Motor neuron (in vitro differentiated cells): Measurements from ENCODE around the gene AGAP1. TPM values are rescaled to one million over a fixed set of nuclear protein-coding genes. Genes with fewer than 3 reads are reported as not detected.

Experiments
- ATAC-seq, 8 experiments: fragments of 200-7000 bp; cut with Tn5 transposase; replicated peaks in 6 of 8; 2 replicates each; pipeline ENCODE4 v1.8.0; 2021; ENCODE audit warnings: mild to moderate bottlenecking in 8 of 8, moderate library complexity in 8 of 8
- H3K27ac ChIP-seq, 2 donors: fragments of 250-450 bp; sonication (Bioruptor Pico); 2 replicates each; pipeline ENCODE4 v1.9.0; 2021; ENCODE audit warnings: antibody characterized with exemption in 2 of 2, mild to moderate bottlenecking in 2 of 2, moderate library complexity in 1 of 2
- H3K4me1 ChIP-seq, 2 donors: fragments of 250-450 bp; sonication (Bioruptor Pico); replicated peaks in 1 of 2; 2 replicates each; pipeline ENCODE4 v1.6.1; 2021; ENCODE audit warnings: antibody characterized with exemption in 2 of 2, mild to moderate bottlenecking in 2 of 2, moderate library complexity in 1 of 2
- H3K4me3 ChIP-seq, 5 donors: fragments of 250-450 bp; sonication (Bioruptor Pico); 2 replicates each; pipeline ENCODE4 v1.9.0; 2021; ENCODE audit warnings: antibody characterized with exemption in 5 of 5, mild to moderate bottlenecking in 5 of 5, moderate library complexity in 4 of 5
- WGBS, 10 experiments: fragments of 450-650 bp; shearing (Covaris generic); methylation state at CpG; one replicate each; pipeline ENCODE4 v1.0.0; 2022; 5-methylcytosine and 5-hydroxymethylcytosine counted together
- in situ Hi-C, 9 experiments: fragments of 400-800 bp; cut with MboI; loops; one replicate each; pipeline ENCODE4 v1.15.0; 2021; ENCODE audit warnings: low sequenced_read_pairs in 9 of 9, low pct_unique_long_range_greater_than_20kb in 2 of 9; ENCODE audit not compliant: unreplicated experiment in 9 of 9
- total RNA-seq, 8 experiments: library from RNA; unstranded; fragments of 300-600 nt; gene quantifications; 2 replicates each; pipeline versions ENCODE4 v1.2.3 to v1.2.4, GENCODE V29; 2022

AGAP1 gene
- total RNA-seq, 8 experiments from 2014 or later = 5.9 to 51.1 (median 34.3) TPM

GRCh38 chr2:235868645-235869044 is 374.8 kb downstream of the AGAP1 start:
- 58 to 100% (median 100%) methylated on average over 1 to 2 of the region's 2 CpGs; no CpG with 5 or more reads in 2 of the 10 experiments for WGBS, 10 experiments
- no peak for ATAC-seq
- Histone ChIP-seq H3K4me3 (no peak overlapping the region), H3K27ac (no peak overlapping the region), H3K4me1 (peaks cover 40 to 43% of the 10 kb centered on the region in 2 donors)
- in situ Hi-C loops = no loop called here

- in situ Hi-C loops = no loop called here
- no peak overlapping the region for H3K27ac ChIP-seq
- peaks cover 23 to 27% of the 10 kb centered on the region in 2 donors for H3K4me1 ChIP-seq
- 86 to 100% (median 100%) methylated on average over 1 of the region's 1 CpG; no CpG with 5 or more reads in 6 of the 10 experiments for WGBS, 10 experiments
- no peak overlapping the region for H3K4me3 ChIP-seq
- no peak for ATAC-seq
Measured at GRCh38 chr2:235870515-235870914, 376.7 kb downstream of the AGAP1 start.

GRCh38 chr2:235876099-235876679 is 382.3 kb downstream of the AGAP1 start:
- Histone ChIP-seq H3K4me3 (no peak overlapping the region), H3K4me1 (peaks cover 0 to 2% of the 10 kb centered on the region in 2 donors), H3K27ac (no peak overlapping the region)
- WGBS, 10 experiments = 80 to 100% (median 97%) methylated on average over 1 to 8 of the region's 9 CpGs; no CpG with 5 or more reads in 1 of the 10 experiments
- in situ Hi-C loops = no loop called here
- no peak for ATAC-seq

DNA sequence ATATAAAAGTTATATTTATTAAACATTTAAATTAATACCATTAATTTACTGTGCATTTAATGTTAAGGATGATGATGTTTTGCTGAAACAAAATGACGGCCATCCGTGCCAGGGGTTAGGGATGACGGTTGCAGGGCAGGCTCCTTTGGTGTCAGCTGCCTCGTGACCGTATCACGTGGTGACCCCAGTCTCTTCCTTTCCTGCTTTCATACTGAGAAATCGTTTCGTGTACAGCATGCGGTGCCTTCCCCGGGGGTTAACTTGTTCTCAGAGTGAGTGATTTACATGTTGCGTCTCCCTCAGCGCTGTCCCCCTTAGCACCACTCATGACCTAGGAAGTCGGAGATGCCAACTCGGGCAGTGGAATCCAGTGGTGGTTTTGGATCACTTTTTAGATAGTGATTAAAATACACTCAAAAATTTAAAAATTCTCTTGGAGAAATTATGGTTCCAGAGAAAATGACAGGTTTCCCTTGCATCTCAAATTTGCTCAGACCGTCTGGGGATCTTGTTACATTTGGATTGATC is 383.5 kb downstream of the AGAP1 start:
- Histone ChIP-seq H3K4me1 (peaks cover 0 to 2% of the 10 kb centered on the region in 2 donors), H3K4me3 (no peak overlapping the region), H3K27ac (no peak overlapping the region)
- WGBS, 10 experiments = 54 to 100% (median 69%) methylated on average over 1 to 13 of the region's 15 CpGs; no CpG with 5 or more reads in 2 of the 10 experiments
- in situ Hi-C loops = no loop called here
- peak in 3 of 8 experiments; percentile 59 to 67 (median 65) for ATAC-seq

GRCh38 chr2:235879116-235879515 is 385.3 kb downstream of the AGAP1 start:
- no peak overlapping the region for H3K4me3 ChIP-seq
- in situ Hi-C loops = no loop called here
- WGBS, 10 experiments = 90 to 100% (median 100%) methylated on average over 1 to 4 of the region's 7 CpGs; no CpG with 5 or more reads in 5 of the 10 experiments

DNA sequence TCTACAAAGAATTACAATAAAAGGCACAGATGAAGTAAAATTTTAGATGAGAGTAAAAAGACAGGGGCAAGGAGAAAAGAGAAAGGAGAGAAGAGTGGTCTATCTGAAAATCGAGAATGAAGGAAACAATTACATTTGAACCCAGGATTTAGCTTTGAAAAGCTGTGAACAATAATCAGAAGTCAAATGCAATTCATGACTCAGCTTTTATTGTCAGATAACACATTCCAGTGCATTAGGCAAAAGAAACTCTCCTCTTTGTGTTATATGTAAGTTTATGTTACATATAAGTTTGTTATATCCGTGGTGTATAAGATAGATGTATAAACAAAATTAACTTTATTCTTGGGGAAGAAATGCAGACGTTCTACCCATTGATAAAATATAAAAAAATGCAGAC is 389.8 kb downstream of the AGAP1 start:
- H3K27ac ChIP-seq = no peak overlapping the region
- in situ Hi-C loops = no loop called here
- WGBS, 10 experiments = 58 to 100% (median 87%) methylated on average over 2 to 3 of the region's 3 CpGs
- peaks cover 6 to 7% of the 10 kb centered on the region in 2 donors for H3K4me1 ChIP-seq
- no peak for ATAC-seq
- H3K4me3 ChIP-seq = no peak overlapping the region

More at GRCh38 chr2:235879116-235879515, 385.3 kb downstream of the AGAP1 start:
- Histone ChIP-seq H3K27ac (no peak overlapping the region), H3K4me1 (peaks cover 7 to 8% of the 10 kb centered on the region in 2 donors)
- ATAC-seq = no peak

GRCh38 chr2:235889302-235889630 is 395.4 kb downstream of the AGAP1 start:
- in situ Hi-C loops = no loop called here
- 81 to 100% (median 89%) methylated on average over 1 to 5 of the region's 5 CpGs; no CpG with 5 or more reads in 4 of the 10 experiments for WGBS, 10 experiments
- H3K27ac ChIP-seq = no peak overlapping the region
- no peaks in the 10 kb centered on the region for H3K4me1 ChIP-seq
- H3K4me3 ChIP-seq = no peak overlapping the region
- ATAC-seq = no peak

DNA sequence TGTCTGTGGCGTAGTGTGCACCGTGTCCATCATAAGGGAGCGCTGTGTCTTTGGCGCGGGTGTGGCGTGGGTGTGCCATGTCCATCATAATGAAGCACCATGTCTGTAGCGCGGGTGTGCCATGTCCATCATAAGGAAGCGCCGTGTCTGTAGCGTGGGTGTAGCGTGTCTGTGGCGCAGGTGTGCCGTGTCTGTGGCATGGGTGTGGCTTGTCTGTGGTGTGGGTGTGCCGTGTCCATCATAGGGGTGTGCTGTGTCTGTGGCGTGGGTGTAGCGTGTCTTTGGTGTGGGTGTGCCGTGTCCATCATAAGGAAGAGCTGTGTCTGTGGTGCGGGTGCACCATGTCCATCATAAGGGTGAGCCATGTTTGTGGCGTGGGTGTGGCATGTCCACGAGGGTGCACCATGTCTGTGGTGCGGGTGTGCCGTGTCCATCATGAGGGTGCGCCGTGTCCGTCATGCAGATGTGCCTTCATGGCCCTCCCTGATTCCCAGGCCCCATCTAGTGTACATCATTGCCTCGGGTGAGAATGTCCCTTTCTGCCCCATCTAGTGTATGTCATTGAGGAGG is 399.4 kb downstream of the AGAP1 start:
- in situ Hi-C loops = no loop called here
- Histone ChIP-seq H3K27ac (no peak overlapping the region), H3K4me3 (no peak overlapping the region), H3K4me1 (peaks cover 0 to 6% of the 10 kb centered on the region in 2 donors)
- no peak for ATAC-seq
- WGBS, 10 experiments = 91 to 100% (median 99%) methylated on average over 3 to 22 of the region's 27 CpGs; no CpG with 5 or more reads in 4 of the 10 experiments

GRCh38 chr2:235894839-235895238 is 401.0 kb downstream of the AGAP1 start:
- in situ Hi-C loops = no loop called here
- H3K4me1 ChIP-seq = peaks cover 0 to 9% of the 10 kb centered on the region in 2 donors
- no peak overlapping the region for H3K4me3 ChIP-seq
- ATAC-seq = no peak
- WGBS, 10 experiments = 84 to 100% (median 96%) methylated on average over 2 to 8 of the region's 10 CpGs
- H3K27ac ChIP-seq = no peak overlapping the region

DNA sequence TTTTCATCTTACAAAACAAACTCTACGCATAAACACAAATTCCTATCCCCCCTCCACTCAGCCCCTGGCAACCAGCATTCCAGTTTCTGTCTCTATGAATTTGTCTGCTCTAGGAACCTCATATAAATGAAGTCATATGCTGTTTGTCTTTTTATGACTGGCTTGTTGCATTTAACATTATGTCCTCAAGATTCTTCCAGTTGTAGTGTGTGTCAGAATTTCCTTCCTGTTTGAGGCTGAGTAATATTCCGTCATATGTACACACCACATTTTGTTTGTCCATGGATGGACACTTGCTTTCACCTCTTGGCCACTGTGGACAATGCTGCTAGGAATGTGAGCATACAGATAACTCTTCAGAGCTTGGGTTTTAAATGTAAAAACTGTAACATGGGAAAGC is 402.2 kb downstream of the AGAP1 start:
- in situ Hi-C loops = no loop called here
- Histone ChIP-seq H3K27ac (no peak overlapping the region), H3K4me1 (peaks cover 0 to 9% of the 10 kb centered on the region in 2 donors), H3K4me3 (no peak overlapping the region)
- ATAC-seq = no peak
- 83 to 100% (median 100%) methylated on average over 1 to 2 of the region's 2 CpGs; no CpG with 5 or more reads in 1 of the 10 experiments for WGBS, 10 experiments

- in situ Hi-C loops = no loop called here
- 30 to 94% (median 79%) methylated on average over 2 to 7 of the region's 8 CpGs for WGBS, 10 experiments
- no peak overlapping the region for H3K4me3 ChIP-seq
- peaks cover 0 to 9% of the 10 kb centered on the region in 2 donors for H3K4me1 ChIP-seq
- no peak for ATAC-seq
- H3K27ac ChIP-seq = no peak overlapping the region
Measured at GRCh38 chr2:235897992-235898391, 404.1 kb downstream of the AGAP1 start.

GRCh38 chr2:235898766-235899165 is 404.9 kb downstream of the AGAP1 start:
- Histone ChIP-seq H3K27ac (no peak overlapping the region), H3K4me3 (no peak overlapping the region), H3K4me1 (peaks cover under 1 to 9% of the 10 kb centered on the region in 2 donors)
- 71 to 100% (median 92%) methylated on average over 1 to 4 of the region's 4 CpGs; no CpG with 5 or more reads in 3 of the 10 experiments for WGBS, 10 experiments
- in situ Hi-C loops = no loop called here
- no peak for ATAC-seq

DNA sequence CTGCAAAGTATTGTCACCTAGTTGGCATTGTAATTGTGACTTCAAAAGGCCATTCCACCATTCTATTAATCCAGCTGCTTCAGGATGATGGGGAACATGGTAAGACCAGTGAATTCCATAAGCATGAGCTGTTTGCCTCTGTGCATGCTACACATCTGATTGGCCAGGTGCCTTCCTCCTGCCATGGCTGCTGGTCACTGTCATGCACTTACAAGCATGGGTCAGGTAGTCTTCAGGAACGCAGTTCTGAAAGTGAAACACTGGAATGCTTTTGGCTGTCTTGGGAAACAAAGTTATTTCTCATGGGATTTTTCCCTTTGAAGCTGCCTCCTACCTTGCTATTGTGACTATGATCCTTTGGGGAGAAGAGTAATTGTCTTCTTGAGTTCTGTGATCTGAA is 406.8 kb downstream of the AGAP1 start:
- in situ Hi-C loops = no loop called here
- Histone ChIP-seq H3K4me3 (no peak overlapping the region), H3K4me1 (peaks cover 7 to 9% of the 10 kb centered on the region in 2 donors), H3K27ac (no peak overlapping the region)
- WGBS, 10 experiments = no CpG with 5 or more reads among the region's 1 CpG
- ATAC-seq = no peak
